ENCODE data around the gene DLL1. TPM values are rescaled to one million over a fixed set of nuclear protein-coding genes. Genes with fewer than 3 reads are reported as not detected.

The DLL1 gene
- total RNA-seq, 4 donors from 2014 or later: 40.6 to 53.7 (median 47.5) TPM

GRCh38 chr6:170273191-170273590 lies 17.7 kb downstream of the DLL1 start:
- 96% methylated on average over 23 of the region's 23 CpGs for WGBS, 2 donors
- TF ChIP-seq CTCF (IDR thresholded peaks at IDR 0.05): no peak
- TF ChIP-seq POLR2A (IDR thresholded peaks at IDR 0.05): no peak
- DNase-seq (ENCODE audit: low spot score in 2 of 2): no peak

GRCh38 chr6:170272341-170273065 lies 18.4 kb downstream of the DLL1 start:
- TF ChIP-seq CTCF (IDR thresholded peaks at IDR 0.05) (no peak), POLR2A (IDR thresholded peaks at IDR 0.05) (no peak)
- no peak for DNase-seq (ENCODE audit: low spot score in 2 of 2)
- intact Hi-C loops (cut with DNase I; ENCODE audit: low total_unique reads): no loop called here
- H3K4me3 ChIP-seq (ENCODE audit: low read depth, poor library complexity, severe bottlenecking): no peak overlapping the region
- WGBS, 2 donors: 85% methylated on average over 30 of the region's 30 CpGs

More at GRCh38 chr6:170273191-170273590, 17.7 kb downstream of the DLL1 start:
- intact Hi-C loops (cut with DNase I; ENCODE audit: low total_unique reads): no loop called here
- no peak overlapping the region for H3K4me3 ChIP-seq (ENCODE audit: low read depth, poor library complexity, severe bottlenecking)

DNA sequence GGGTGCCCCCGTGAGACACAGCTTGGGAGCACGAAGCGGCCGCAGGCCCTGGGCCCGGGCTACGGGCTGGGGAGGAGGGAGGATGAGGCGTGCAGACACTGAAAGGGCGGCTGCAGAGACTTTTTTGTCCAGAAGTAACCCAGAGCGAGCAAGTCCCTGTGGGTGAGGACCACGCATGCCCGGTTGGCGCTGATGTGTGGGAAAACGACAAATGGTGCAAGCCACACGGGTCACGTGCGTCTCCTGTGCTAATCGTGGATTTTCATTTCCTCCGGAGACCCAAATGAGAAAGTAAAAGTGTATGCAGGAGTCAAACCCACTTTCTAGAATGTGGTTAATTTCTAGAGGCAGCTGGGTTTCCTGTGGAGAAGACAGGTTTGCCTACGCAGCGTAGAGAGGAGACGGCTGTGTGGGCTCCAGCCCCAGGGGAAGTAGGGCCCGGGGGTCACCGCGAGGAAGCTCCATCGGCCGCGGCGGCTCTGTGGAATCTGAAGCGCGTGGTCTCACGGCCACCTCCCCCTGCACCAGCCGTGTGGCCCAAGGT lies 19.0 kb downstream of the DLL1 start:
- no peak for DNase-seq (ENCODE audit: low spot score in 2 of 2)
- H3K4me3 ChIP-seq (ENCODE audit: low read depth, poor library complexity, severe bottlenecking): no peak overlapping the region
- intact Hi-C loops (cut with DNase I; ENCODE audit: low total_unique reads): no loop called here
- 82 to 92% methylated on average over 31 to 32 of the region's 32 CpGs for WGBS, 2 donors
- no peak for TF ChIP-seq CTCF (IDR thresholded peaks at IDR 0.05)
- TF ChIP-seq POLR2A (IDR thresholded peaks at IDR 0.05): no peak

GRCh38 chr6:170270984-170271593 lies 19.8 kb downstream of the DLL1 start:
- TF ChIP-seq POLR2A (IDR thresholded peaks at IDR 0.05) (no peak), CTCF (IDR thresholded peaks at IDR 0.05) (no peak)
- intact Hi-C loops (cut with DNase I; ENCODE audit: low total_unique reads): no loop called here
- H3K4me3 ChIP-seq (ENCODE audit: low read depth, poor library complexity, severe bottlenecking): no peak overlapping the region
- DNase-seq (ENCODE audit: low spot score in 2 of 2): no peak
- 91 to 93% methylated on average over 18 to 19 of the region's 19 CpGs for WGBS, 2 donors

DNA sequence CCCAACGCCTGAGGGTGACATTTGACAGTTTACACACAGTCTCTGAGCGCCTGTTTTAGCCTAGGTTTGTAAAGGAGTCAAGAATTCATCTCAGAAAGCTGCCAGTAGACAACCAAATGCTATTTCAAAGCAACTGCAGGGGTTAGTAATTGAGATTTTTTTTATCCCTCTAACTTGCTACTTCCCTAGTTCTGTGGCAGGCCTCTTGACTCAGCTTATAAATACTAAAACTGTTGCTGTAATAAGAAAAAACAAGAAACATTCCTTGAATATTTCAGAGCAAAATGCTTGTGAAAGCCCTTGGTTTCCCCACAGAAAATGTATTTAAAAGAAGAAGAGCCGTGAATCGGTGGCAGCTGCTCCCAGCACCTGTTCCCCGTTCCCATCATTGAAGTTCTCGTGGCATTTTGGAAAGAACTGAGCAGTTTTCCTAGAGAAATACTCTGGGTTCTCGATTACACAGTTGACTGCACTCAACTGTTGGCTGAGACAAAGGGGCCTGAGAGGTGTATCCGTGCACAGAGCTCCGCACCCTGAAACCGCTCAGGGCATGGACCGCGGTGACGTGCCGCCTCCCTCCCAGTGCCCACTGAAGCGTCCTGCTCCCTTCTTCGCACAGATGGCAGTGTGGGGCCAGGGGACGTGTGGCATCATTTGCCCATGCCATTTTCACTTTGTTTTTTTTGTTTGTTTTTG lies 20.9 kb downstream of the DLL1 start:
- no peak for DNase-seq (ENCODE audit: low spot score in 2 of 2)
- 86% methylated on average over 17 of the region's 17 CpGs for WGBS, 2 donors
- no peak overlapping the region for H3K4me3 ChIP-seq (ENCODE audit: low read depth, poor library complexity, severe bottlenecking)
- intact Hi-C loops (cut with DNase I; ENCODE audit: low total_unique reads): no loop called here
- TF ChIP-seq POLR2A (IDR thresholded peaks at IDR 0.05) (no peak), CTCF (IDR thresholded peaks at IDR 0.05) (no peak)
